ENCODE data around the gene LIMK2.
"Not testable (repeated sequence)": the region's sequence is repeated elsewhere in the genome, so short reads cannot be mapped to it uniquely, and the experiment has no call there.

Gene LIMK2

DNA sequence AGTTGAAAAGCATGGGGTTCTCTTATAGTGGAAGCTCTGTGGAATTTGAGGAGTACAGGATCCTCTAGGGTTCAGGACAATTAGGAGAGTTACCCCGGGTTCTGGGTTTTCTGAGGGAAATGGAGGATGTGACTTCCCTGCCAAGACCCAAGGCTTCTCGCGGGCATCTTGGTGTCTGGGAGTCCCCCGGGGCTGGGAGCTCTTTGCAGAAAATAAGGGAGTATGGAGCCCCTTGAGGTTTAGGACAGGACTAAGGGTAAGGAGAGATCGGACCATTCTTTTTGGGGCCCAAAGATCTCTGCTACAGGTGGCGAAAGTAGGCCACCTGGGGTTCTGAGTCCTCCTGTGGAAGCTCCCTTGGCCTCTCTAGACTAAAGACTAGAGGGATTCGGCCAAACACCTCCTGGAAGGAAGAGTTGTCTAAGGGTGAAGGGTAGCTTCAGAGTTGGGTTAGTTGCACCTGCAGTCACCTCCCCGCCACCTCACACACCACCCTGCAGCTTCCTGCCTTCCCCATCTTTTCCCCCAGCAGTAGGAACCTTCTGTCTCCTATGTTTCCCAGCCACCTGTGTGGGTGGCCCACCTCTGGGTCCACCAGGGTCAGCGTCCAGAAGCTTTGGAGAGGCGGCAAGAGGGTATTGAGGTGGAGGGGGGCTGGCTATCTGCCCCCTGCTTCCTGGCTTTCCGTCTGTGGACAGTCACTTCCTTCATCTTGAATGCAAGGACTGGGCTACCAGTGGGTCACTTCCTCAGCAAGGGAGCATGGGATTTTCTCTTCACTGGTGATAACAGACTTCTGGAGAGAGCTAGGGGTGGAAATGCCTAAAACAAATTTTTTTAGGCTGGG lies 908 bp downstream of the LIMK2 start:
- no peak for DNase-seq

GRCh38 chr22:31215018-31215535 lies 3.0 kb downstream of the LIMK2 start:
- no peak for DNase-seq

DNA sequence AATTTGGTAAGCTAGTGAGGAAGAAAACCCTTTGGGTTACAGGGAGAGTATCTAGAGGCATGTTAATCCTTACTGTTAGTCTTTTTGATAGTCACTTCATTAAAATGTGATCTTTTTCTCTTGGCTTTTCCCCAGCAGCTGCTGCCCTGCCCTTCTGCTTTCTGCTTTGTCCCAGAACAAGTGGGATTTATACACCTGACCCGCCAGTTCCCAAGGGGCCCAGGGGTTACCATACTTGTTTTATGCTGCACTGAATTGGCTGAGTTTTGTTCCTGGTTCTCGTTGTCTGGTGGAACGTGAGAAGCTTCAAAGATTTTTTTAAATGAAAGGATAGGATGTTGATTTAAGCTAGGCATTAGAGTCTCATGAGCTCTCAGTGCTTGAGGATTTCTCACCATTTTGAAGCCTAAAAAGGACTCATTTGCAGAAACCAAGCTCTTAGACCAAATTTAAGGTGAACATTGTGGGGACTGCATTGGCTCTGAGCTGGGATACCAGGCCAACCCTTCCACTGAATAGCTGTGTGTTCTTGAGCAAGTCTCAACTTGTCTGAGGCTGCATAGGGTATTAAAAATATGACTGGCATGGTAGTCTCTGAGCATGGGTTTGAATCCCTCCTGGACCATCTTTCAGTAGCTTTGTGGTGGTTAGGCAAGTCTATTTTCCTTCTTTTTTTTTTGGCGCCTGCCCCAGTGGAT lies 6.6 kb downstream of the LIMK2 start:
- DNase-seq, result no peak

DNA sequence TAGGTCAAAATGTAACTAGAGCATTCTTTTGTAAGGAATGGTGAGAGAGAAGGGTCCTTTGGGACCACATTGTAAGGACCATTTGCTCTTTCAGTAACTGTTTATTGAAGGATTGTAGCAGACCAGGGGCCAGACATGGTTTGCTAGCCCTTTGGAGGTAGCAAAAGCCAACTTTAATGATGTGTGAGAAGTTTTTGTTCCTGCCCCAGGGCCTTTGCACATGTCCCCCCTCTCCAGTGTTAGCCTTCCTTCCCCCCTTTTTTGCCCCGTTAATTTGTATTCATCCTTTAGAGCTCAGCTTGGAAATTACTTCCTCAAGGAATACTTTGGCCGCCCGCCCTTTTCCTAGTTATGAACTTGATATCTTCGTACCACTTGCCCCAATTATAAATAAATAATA lies 9.0 kb downstream of the LIMK2 start:
- no peak for DNase-seq

- no peak for DNase-seq
These were observed 10.6 kb downstream of the LIMK2 start for GRCh38 chr22:31222736-31223135.

GRCh38 chr22:31223786-31224191 lies 11.7 kb downstream of the LIMK2 start:
- no peak for DNase-seq

DNA sequence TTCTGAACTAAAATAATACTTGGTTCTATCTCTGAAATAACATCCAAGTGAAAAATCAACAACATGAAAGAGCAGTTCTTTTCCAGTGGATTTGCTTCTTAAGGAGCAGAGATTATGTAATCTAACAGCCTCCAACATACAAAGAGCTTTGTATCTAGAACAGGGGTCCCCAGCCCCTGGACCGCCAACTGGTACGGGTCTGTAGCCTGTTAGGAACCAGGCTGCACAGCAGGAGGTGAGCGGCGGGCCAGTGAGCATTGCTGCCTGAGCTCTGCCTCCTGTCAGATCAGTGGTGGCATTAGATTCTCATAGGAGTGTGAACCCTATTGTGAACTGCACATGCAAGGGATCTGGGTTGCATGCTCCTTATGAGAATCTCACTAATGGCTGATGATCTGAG lies 12.6 kb downstream of the LIMK2 start:
- DNase-seq, result not testable (repeated sequence)

GRCh38 chr22:31227186-31227585 lies 15.1 kb downstream of the LIMK2 start:
- DNase-seq, result no peak

DNA sequence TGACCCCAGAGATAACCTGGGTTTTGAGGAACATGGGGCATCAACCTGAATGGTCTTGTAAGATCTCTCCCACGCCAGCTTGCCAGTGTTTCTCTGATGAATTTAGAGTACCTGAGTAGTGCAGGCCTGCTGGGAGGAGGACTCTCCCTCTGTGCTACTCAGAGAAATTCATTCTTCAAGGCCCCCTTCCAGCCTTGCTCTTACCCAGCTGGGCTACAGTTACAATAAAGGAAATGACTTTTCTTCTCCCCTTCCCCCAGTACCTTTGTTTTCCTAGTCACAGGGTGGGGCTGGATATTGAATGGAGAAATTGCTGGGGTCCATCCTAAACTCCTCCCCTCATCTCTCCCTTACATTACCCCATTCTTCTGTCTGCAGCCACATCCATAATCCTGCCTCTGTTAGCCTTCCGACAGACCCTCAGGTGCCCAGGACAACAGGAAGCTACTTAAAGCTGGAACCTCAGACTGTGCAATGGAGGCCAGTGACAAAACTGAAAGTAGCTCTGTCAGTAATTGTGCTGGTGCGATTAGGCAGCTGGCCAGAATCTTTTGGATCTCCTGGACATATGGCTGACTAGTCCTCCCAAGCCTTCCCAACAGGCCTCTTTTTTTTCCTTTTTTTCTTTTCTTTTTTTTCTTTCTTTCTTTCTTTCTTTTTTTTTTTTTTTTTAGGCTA lies 17.4 kb downstream of the LIMK2 start:
- DNase-seq, result peak; percentile 71

DNA sequence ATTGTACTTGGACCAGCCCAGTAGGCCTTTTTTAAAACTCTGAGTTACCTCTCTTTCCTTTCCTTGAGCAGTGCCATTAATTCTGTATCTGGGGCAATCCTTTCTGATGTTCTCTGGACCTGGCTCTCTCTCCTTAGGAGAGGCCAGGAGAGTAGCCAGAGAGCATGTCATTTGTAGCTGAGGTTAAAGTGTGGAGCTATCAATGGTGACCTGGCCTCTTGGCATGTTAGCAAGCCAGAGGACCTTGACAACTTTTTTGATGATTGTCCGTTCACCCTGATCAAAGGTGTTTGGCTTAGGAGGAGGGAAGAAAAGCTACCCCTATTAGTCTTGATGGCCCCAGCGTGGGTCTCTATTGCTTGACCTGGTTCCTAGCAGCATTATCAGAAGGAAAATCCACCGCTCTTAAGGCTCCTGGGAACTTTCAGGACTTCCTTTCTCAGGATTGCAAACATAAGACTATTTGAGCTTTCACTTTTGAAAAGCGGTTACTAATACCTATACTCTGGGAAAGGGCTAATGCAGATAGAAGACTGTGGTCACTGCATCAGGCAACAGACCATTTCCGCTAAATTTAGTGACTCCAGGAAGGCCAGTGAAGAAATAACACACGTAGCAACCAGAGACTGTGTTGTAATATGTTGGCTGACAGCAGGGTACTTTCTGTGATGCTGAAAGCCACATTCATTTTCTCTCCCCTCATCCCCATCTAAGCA lies 18.2 kb downstream of the LIMK2 start:
- no peak for DNase-seq

DNA sequence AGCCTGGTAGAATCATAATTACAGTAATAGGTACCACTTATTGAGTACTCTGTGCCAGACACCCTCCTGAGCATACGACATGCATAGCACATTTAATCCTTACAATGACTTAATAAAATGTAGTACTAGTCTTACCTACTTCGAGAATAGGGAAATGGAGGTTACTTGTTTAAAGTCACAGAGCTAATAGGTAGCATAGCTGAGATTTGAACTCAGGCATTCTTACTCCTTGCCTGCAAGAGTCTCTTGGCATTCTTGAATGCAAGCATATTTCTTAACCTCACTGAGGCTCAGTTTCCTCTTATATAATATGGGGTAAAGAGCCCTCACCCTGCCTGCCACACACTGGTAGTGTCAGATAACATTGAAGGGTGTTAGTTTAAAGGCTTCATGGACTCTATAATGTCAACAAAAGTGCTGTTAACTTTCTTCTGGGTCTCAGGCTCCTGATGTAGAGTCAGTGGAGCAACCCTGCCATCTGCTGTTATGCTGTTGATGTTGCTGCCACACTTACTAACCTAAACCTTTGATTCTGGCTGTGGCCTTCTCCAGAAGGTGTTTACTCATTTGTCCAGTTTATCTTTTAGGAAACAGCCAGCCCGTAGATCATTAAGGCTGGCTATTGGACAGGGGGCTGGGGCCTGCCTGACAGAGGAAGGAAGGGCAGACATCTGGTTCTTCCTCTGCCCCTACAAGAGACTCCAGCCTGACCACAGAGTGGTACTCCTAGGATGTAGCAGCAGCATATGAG lies 18.9 kb downstream of the LIMK2 start:
- peak; percentile 51 for DNase-seq

DNA sequence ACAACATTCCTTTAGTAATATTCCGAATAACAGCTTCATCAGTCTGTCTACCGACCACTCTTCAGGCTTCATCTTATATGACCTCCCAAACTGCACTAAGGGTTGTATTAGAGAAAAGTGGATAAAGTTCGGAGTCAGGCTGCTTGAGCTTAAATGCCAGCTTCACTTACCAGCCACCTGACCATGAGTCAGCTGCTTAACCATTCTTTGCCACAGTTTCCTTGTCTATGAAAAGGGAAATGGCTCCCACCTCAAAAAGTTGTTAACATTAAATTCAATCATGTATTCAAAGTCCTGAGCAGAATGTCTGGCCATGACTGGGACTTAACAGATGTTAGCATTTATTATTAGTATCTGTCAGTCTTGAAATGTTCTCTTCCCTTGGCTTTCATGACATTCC lies 20.9 kb downstream of the LIMK2 start:
- no peak for DNase-seq

GRCh38 chr22:31235081-31235480 lies 23.0 kb downstream of the LIMK2 start:
- DNase-seq, result no peak

DNA sequence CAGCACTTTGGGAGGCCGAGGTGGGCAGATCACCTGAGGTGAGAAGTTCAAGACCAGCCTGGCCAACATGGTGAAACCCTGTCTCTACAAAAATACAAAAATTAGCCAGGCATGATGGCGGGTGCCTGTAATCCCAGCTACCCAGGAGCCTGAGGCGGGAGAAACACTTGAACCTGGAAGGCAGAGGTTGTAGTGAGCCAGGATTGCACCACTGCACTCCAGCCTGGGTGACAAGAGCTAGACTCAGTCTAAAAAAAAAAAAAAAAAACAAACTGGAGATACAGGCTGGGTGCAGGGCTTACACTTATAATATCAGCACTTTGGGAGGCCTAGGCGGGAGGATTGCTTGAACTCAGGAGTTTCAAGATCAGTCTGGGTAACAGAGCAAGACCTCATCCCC lies 23.9 kb downstream of the LIMK2 start:
- not testable (repeated sequence) for DNase-seq

GRCh38 chr22:31238057-31238456 lies 26.0 kb downstream of the LIMK2 start:
- no peak for DNase-seq

DNA sequence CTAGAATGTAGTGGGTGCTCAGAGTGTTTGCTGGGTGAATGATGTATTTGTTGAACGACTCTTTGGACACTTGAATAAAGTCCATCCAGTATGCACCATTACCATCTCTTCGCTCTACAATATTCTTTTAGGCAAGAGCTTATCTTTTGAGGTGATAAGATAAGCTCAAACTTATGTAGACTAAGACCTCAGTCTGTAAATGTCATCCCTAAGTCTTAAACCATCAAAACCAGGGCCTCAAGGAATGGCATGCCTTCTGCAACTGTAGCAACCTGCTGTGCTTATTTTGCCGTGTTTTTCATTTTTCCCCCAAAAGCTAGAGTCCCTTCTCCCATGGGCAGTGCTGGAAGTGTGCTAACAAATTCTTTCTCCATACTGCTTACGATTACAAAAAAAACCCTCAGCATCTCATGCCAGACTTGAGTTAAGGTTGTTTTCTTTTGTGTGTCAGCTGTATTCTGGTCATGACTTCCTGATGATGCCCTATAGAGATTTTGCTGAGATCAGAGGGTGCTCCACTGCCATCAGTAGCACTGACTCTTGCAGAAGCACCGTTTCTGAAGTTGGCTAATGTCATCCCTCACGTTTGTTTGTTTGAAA lies 27.8 kb downstream of the LIMK2 start:
- no peak for DNase-seq

DNA sequence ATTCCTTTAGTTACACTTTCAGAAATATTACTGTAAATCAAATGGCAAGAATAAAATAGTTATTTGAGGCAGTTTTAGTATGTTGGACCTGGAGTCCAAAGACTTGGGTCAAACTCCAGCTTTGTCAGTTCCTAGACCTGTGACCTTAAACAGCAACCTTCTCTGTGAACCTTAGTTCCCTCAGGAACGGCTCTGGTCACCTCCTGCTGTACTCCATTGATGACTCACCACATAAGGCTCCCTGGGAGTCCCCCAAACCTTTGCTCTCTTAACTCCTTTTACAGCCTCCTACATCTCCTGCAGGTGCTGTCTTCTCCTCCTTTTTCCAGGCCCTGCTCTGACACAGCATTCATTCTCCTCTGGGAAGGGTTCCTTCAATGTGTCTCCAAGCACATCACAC lies 29.1 kb downstream of the LIMK2 start:
- no peak for DNase-seq

GRCh38 chr22:31241936-31242335 lies 29.8 kb downstream of the LIMK2 start:
- no peak for DNase-seq

DNA sequence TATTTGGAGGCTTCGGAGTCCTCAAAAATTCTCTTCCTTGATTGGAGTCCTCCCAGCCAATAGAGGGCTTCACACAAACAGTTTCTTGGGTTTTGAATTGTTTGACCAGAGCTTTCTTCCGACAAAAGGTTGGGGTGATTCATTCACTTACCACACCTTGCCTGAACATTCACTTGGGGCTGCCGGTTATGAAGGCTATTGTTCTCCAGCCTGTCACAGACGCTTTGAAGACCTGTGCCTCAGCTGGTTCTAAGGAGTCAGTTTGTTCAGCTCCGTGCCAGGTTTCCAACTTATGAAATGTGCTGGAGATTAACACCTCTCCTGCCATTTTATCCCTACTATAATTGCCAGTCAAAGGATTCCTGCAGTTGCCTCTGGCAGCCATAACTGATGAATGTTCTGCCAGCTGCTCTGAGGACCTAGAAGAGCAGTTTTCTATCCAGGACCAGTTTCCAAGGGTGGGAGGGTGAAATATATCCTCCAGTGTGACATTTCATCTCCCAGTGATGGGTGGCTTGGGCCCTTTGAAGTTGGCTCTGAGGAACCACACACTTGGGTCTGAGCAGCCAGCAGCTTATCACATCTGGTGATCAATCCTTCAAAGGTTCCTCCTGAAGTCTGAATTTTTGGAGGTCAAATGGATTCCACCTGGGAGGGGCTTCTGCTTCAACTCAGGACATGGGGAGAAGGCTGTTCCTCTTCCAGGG lies 31.4 kb downstream of the LIMK2 start:
- no peak for DNase-seq

GRCh38 chr22:31244046-31244942 lies 32.2 kb downstream of the LIMK2 start:
- no peak for DNase-seq
